Measurements from ENCODE around the gene CCDC124.

- no peak for TF ChIP-seq EZH2 (IDR thresholded peaks at IDR 0.05; ENCODE audit: borderline replicate concordance)
- TF ChIP-seq, protein P1, sequence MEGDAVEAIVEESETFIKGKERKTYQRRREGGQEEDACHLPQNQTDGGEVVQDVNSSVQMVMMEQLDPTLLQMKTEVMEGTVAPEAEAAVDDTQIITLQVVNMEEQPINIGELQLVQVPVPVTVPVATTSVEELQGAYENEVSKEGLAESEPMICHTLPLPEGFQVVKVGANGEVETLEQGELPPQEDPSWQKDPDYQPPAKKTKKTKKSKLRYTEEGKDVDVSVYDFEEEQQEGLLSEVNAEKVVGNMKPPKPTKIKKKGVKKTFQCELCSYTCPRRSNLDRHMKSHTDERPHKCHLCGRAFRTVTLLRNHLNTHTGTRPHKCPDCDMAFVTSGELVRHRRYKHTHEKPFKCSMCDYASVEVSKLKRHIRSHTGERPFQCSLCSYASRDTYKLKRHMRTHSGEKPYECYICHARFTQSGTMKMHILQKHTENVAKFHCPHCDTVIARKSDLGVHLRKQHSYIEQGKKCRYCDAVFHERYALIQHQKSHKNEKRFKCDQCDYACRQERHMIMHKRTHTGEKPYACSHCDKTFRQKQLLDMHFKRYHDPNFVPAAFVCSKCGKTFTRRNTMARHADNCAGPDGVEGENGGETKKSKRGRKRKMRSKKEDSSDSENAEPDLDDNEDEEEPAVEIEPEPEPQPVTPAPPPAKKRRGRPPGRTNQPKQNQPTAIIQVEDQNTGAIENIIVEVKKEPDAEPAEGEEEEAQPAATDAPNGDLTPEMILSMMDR (IDR thresholded peaks at IDR 0.05; ENCODE audit: poor library complexity), result no peak
Observed at GRCh38 chr19:17915940-17916593, 16.7 kb upstream of the CCDC124 start.
